HCT116 (cell line): ENCODE measurements around the gene RAP1A. TPM values are rescaled to one million over a fixed set of nuclear protein-coding genes. Genes with fewer than 3 reads are reported as not detected.

Experiments used
- ATAC-seq: fragments of 200-7000 bp; cut with Tn5 transposase; 2 replicates; pipeline ENCODE4 v1.9.1; 2020; ENCODE audit warnings: mild to moderate bottlenecking, moderate library complexity
- BruUV-seq: library from RNA; stranded (reverse); fragments of 400-500 nt; replicated peaks from 2 replicates; lab custom pipeline; 2021; lab: Mats Ljungman, UMichigan
- CTCF ChIA-PET: fragments of 300-600 bp; sonication (Branson Sonifier 250); formaldehyde crosslinking; loops from one replicate; lab custom pipeline; 2021; ENCODE audit warnings: antibody characterized with exemption; lab: Charles Lee
- POLR2A ChIA-PET: fragments of 300-600, 350-600 bp; sonication (Branson Sonifier 250); formaldehyde crosslinking; loops from one replicate; lab custom pipeline; 2021; ENCODE audit warnings: antibody characterized with exemption; lab: Charles Lee
- RAD21 ChIA-PET, 2 experiments: fragments of 300-600 bp; sonication (Branson Sonifier 250); formaldehyde crosslinking; loops; one replicate each; lab custom pipeline; 2023; ENCODE audit warnings: low total read pairs in 2 of 2; ENCODE audit not compliant: uncharacterized antibody in 2 of 2, unreplicated experiment in 2 of 2, low non-redundant PET in 1 of 2; lab: Charles Lee
- DNase-seq: peaks from one replicate; pipeline ENCODE4 v3.0.0-alpha.2; 2010; ENCODE audit warnings: low read depth, low spot score
- H2AFZ ChIP-seq: fragments of 200-600 bp; shearing (Covaris generic), sonication (generic); 2 replicates; pipeline ENCODE4 v1.6.1; 2017; ENCODE audit warnings: low read depth, mixed run types, mixed read lengths, antibody characterized with exemption, low read length; ENCODE audit not compliant: poor library complexity, severe bottlenecking
- H3K27ac ChIP-seq: 2 replicates; pipeline ENCODE4 v1.5.1; 2012; ENCODE audit warnings: low read depth, low read length
- H3K27me3 ChIP-seq: fragments of 200-600 bp; sonication (generic); 2 replicates; pipeline ENCODE4 v1.6.1; 2016; ENCODE audit warnings: mixed run types, low read length, mixed read lengths; ENCODE audit not compliant: insufficient read depth
- H3K36me3 ChIP-seq, 2 experiments: fragments of 200-500 bp in 1 of 2; fragments of 200-600 bp in 1 of 2; sonication (Bioruptor generic) in 1 of 2; sonication (generic) in 1 of 2; 2 replicates each; pipeline versions ENCODE4 v1.5.1 to v1.6.1; 2014 to 2016; ENCODE audit warnings: low read length in 2 of 2, inconsistent platforms in 1 of 2, mixed read lengths in 1 of 2, mixed run types in 1 of 2; ENCODE audit not compliant: insufficient read depth in 2 of 2, control insufficient read depth in 1 of 2
- H3K4me1 ChIP-seq, 2 experiments: fragments of 200-600 bp in 1 of 2; sonication (generic) in 1 of 2; 2 replicates each; pipeline versions ENCODE4 v1.5.1 to v1.6.1; 2012 to 2017; ENCODE audit warnings: low read length in 2 of 2, inconsistent platforms in 1 of 2, mild to moderate bottlenecking in 1 of 2, mixed read lengths in 1 of 2, mixed run types in 1 of 2, moderate library complexity in 1 of 2; ENCODE audit not compliant: insufficient read depth in 2 of 2, control insufficient read depth in 1 of 2
- H3K4me2 ChIP-seq: fragments of 200-600 bp; sonication (generic); 2 replicates; pipeline ENCODE4 v1.6.1; 2017; ENCODE audit warnings: mixed run types, low read length, mixed read lengths
- H3K4me3 ChIP-seq, 2 experiments: fragments of 200-600 bp in 1 of 2; sonication (generic) in 1 of 2; replicated peaks in 1 of 2; 2 replicates each; pipeline ENCODE4 v1.5.1; 2011 to 2016; ENCODE audit warnings: low read length in 2 of 2, control low read depth in 1 of 2, low read depth in 1 of 2, mild to moderate bottlenecking in 1 of 2, mixed read lengths in 1 of 2, mixed run types in 1 of 2
- H3K79me2 ChIP-seq: fragments of 200-600 bp; sonication (generic); 2 replicates; pipeline ENCODE4 v1.6.1; 2017; ENCODE audit warnings: mild to moderate bottlenecking, mixed run types, low read length, moderate library complexity, mixed read lengths; ENCODE audit not compliant: insufficient read depth
- H3K9ac ChIP-seq: fragments of 200-600 bp; sonication (generic); 2 replicates; pipeline ENCODE4 v1.6.1; 2016; ENCODE audit warnings: low read length, mixed read lengths
- H3K9me2 ChIP-seq: fragments of 200-600 bp; sonication (generic), shearing (Covaris generic); 2 replicates; pipeline ENCODE4 v1.6.1; 2017; ENCODE audit warnings: mixed run types, mild to moderate bottlenecking, moderate library complexity; ENCODE audit not compliant: insufficient read depth
- H3K9me3 ChIP-seq, 2 experiments: fragments of 200-500 bp in 1 of 2; fragments of 200-600 bp in 1 of 2; sonication (Bioruptor generic) in 1 of 2; sonication (generic) in 1 of 2; 2 replicates each; pipeline ENCODE4 v1.6.1; 2014 to 2017; ENCODE audit warnings: low read length in 2 of 2, mixed read lengths in 2 of 2, inconsistent platforms in 1 of 2, low read depth in 1 of 2, mild to moderate bottlenecking in 1 of 2, mixed run types in 1 of 2, moderate library complexity in 1 of 2; ENCODE audit not compliant: control insufficient read depth in 1 of 2, insufficient read depth in 1 of 2
- H4K20me1 ChIP-seq: fragments of 200-600 bp; sonication (generic), shearing (Covaris generic); 2 replicates; pipeline ENCODE4 v1.6.1; 2017; ENCODE audit warnings: mixed run types, mild to moderate bottlenecking, moderate library complexity; ENCODE audit not compliant: insufficient read depth
- CBX3 ChIP-seq: IDR thresholded peaks from 2 replicates; pipeline ENCODE4 v1.6.1; 2012; ENCODE audit warnings: low read depth
- CEBPB ChIP-seq: IDR thresholded peaks from 2 replicates; pipeline ENCODE4 v1.6.1; 2012; ENCODE audit warnings: low read depth
- EGR1 ChIP-seq: IDR thresholded peaks from 2 replicates; pipeline ENCODE4 v1.6.1; 2012; ENCODE audit warnings: low read depth
- ELF1 ChIP-seq: IDR thresholded peaks from 2 replicates; pipeline ENCODE4 v1.6.1; 2012; ENCODE audit warnings: low read depth, borderline replicate concordance
- EZH2 ChIP-seq: fragments of 200-600 bp; sonication (generic); IDR thresholded peaks from 2 replicates; pipeline ENCODE4 v1.6.1; 2017; ENCODE audit warnings: antibody characterized with exemption, mixed run types
- EZH2phosphoT487 ChIP-seq: fragments of 200-600 bp; IDR thresholded peaks from 2 replicates; pipeline ENCODE4 v1.6.1; 2018; ENCODE audit warnings: antibody characterized with exemption, borderline replicate concordance
- FOSL1 ChIP-seq: IDR thresholded peaks from 2 replicates; pipeline ENCODE4 v1.6.1; 2012; ENCODE audit warnings: low read depth
- JUND ChIP-seq: IDR thresholded peaks from 2 replicates; pipeline ENCODE4 v1.6.1; 2012
- POLR2AphosphoS5 ChIP-seq: IDR thresholded peaks from 2 replicates; pipeline ENCODE4 v1.6.1; 2011; ENCODE audit warnings: mild to moderate bottlenecking, low read depth, low read length, moderate library complexity
- RAD21 ChIP-seq: IDR thresholded peaks from 2 replicates; pipeline ENCODE4 v1.6.1; 2012; ENCODE audit warnings: low read depth, mild to moderate bottlenecking
- SIN3A ChIP-seq: IDR thresholded peaks from 2 replicates; pipeline ENCODE4 v1.6.1; 2012; ENCODE audit warnings: low read depth
- SRF ChIP-seq: IDR thresholded peaks from 2 replicates; pipeline ENCODE4 v1.6.1; 2012; ENCODE audit warnings: low read depth
- YY1 ChIP-seq: IDR thresholded peaks from 2 replicates; pipeline ENCODE4 v1.6.1; 2011; ENCODE audit warnings: low read length, low read depth, moderate library complexity, mild to moderate bottlenecking; ENCODE audit not compliant: insufficient replicate concordance; ENCODE audit errors: extremely low read depth
- ZFX ChIP-seq: fragments of 450-650 bp; IDR thresholded peaks from 2 replicates; pipeline ENCODE4 v1.6.1; 2017
- ZNF274 ChIP-seq: fragments of 200-500 bp; sonication (Bioruptor generic); IDR thresholded peaks from 2 replicates; pipeline ENCODE4 v1.6.1; 2014; ENCODE audit warnings: mild to moderate bottlenecking, low read depth, low read length, inconsistent platforms
- intact Hi-C: fragments of 100-400 bp; cut with micrococcal nuclease; formaldehyde crosslinking; loops from 2 replicates; pipeline ENCODE4 v1.10.0; 2022
- total RNA-seq: library from RNA; stranded (reverse); gene quantifications from one replicate; pipeline ENCODE4 v1.2.1, GENCODE V29; 2021; ENCODE audit not compliant: unreplicated experiment
- TF ChIP-seq, protein P1 (sequence below), 3 experiments: fragments of 200-600 bp in 1 of 3; sonication (generic) in 1 of 3; IDR thresholded peaks in 2 of 3; conservative IDR thresholded peaks in 1 of 3; 2 replicates each; pipeline ENCODE4 v1.5.1; 2012 to 2017; ENCODE audit warnings: low read depth in 2 of 3, low read length in 2 of 3, antibody characterized with exemption in 1 of 3, borderline replicate concordance in 1 of 3, control low read depth in 1 of 3, mild to moderate bottlenecking in 1 of 3, mixed read lengths in 1 of 3, mixed run types in 1 of 3, moderate library complexity in 1 of 3; ENCODE audit not compliant: insufficient read depth in 1 of 3
- TF ChIP-seq, protein P2 (sequence below): IDR thresholded peaks from 2 replicates; pipeline ENCODE4 v1.6.1; 2012; ENCODE audit warnings: low read depth
- TF ChIP-seq, protein P3 (sequence below): IDR thresholded peaks from 2 replicates; pipeline ENCODE4 v1.6.1; 2012
- TF ChIP-seq, protein P4 (sequence below): IDR thresholded peaks from 2 replicates; pipeline ENCODE4 v1.6.1; 2011; ENCODE audit warnings: mild to moderate bottlenecking, low read length, moderate library complexity; ENCODE audit not compliant: insufficient replicate concordance; ENCODE audit errors: extremely low read depth

The RAP1A gene
- total RNA-seq, 1 experiment from 2014 or later: 46.2 TPM

DNA sequence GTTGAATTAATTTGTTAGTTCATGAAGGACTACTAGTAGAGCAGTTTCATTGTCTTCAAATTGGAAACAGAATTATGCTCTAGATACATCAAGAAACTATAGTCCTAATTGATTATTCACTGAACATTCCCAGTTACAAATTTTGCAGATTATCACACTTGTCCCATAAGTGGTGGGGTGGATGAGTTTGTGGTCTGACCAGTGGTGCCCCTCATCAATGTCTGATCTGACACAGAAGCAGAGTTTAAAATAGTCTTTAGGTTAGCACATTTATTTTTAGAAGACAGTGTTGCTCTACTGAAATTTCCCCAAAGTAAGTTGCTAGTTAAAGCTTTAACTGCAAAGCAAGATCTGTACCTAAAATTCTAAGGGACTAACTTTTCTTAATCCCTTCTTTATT, 76.7 kb downstream of the RAP1A start (continued):
- no peak for TF ChIP-seq JUND
- TF ChIP-seq, protein P1, sequence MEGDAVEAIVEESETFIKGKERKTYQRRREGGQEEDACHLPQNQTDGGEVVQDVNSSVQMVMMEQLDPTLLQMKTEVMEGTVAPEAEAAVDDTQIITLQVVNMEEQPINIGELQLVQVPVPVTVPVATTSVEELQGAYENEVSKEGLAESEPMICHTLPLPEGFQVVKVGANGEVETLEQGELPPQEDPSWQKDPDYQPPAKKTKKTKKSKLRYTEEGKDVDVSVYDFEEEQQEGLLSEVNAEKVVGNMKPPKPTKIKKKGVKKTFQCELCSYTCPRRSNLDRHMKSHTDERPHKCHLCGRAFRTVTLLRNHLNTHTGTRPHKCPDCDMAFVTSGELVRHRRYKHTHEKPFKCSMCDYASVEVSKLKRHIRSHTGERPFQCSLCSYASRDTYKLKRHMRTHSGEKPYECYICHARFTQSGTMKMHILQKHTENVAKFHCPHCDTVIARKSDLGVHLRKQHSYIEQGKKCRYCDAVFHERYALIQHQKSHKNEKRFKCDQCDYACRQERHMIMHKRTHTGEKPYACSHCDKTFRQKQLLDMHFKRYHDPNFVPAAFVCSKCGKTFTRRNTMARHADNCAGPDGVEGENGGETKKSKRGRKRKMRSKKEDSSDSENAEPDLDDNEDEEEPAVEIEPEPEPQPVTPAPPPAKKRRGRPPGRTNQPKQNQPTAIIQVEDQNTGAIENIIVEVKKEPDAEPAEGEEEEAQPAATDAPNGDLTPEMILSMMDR (IDR thresholded peaks at IDR 0.05 in 2 of 3, conservative IDR thresholded peaks at IDR 0.05 in 1 of 3; ENCODE audit: borderline replicate concordance in 1 of 3, insufficient read depth in 1 of 3, low read depth in 2 of 3, low read length in 2 of 3): no peak
- no peak for TF ChIP-seq CBX3

DNA sequence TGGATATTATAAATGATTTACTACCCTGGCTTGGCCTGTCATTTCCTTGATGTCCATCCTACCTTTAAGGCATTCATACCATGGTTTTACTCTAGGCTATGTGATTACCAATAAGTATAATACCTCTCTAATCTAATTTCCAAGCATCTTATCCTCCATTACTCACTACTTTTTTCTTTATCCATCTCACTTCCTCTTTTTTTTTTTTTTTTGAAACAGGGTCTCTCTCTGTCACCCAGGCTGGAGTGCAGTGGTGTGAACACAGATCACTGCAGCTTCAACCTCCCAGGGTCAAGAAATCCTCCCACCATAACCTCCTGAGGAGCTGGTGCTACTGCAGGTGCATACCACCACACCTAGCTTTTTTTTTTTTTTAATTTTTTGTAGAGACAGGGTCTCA, 79.7 kb downstream of the RAP1A start:
- ATAC-seq (no peak), DNase-seq (no peak)
- no peak overlapping the region for H3K9ac ChIP-seq
- peaks cover 0 to 4% of the 10 kb centered on the region in 2 experiments; a peak in 2 of 4 replicates for H3K4me1 ChIP-seq
- H3K9me2 ChIP-seq: no peaks in the 10 kb centered on the region
- no peak overlapping the region for H3K27ac ChIP-seq
- H3K36me3 ChIP-seq: peaks cover 5 to 10% of the 10 kb centered on the region in 2 experiments; a peak in 2 of 4 replicates
- BruUV-seq: no TSS peak
- intact Hi-C loops: no loop called here
- no peaks in the 10 kb centered on the region for H4K20me1 ChIP-seq
- H3K27me3 ChIP-seq: no peaks in the 10 kb centered on the region
- no peaks in the 10 kb centered on the region for H3K9me3 ChIP-seq
- ChIA-PET CTCF (no interaction called here), RAD21 (no interaction called here), POLR2A (interaction anchor here (0.5 kb wide), 1 partner anchor 207 kb away, joined by 3 read pairs; no protein-coding TSS in a partner anchor)
- no peaks in the 10 kb centered on the region for H3K79me2 ChIP-seq
- no peak overlapping the region for H3K4me3 ChIP-seq
- no peak overlapping the region for H3K4me2 ChIP-seq
- TF ChIP-seq, protein P2, sequence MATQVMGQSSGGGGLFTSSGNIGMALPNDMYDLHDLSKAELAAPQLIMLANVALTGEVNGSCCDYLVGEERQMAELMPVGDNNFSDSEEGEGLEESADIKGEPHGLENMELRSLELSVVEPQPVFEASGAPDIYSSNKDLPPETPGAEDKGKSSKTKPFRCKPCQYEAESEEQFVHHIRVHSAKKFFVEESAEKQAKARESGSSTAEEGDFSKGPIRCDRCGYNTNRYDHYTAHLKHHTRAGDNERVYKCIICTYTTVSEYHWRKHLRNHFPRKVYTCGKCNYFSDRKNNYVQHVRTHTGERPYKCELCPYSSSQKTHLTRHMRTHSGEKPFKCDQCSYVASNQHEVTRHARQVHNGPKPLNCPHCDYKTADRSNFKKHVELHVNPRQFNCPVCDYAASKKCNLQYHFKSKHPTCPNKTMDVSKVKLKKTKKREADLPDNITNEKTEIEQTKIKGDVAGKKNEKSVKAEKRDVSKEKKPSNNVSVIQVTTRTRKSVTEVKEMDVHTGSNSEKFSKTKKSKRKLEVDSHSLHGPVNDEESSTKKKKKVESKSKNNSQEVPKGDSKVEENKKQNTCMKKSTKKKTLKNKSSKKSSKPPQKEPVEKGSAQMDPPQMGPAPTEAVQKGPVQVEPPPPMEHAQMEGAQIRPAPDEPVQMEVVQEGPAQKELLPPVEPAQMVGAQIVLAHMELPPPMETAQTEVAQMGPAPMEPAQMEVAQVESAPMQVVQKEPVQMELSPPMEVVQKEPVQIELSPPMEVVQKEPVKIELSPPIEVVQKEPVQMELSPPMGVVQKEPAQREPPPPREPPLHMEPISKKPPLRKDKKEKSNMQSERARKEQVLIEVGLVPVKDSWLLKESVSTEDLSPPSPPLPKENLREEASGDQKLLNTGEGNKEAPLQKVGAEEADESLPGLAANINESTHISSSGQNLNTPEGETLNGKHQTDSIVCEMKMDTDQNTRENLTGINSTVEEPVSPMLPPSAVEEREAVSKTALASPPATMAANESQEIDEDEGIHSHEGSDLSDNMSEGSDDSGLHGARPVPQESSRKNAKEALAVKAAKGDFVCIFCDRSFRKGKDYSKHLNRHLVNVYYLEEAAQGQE: no peak
- TF ChIP-seq JUND (no peak), CEBPB (no peak), YY1 (no peak), EGR1 (no peak), ELF1 (no peak), SIN3A (no peak), EZH2 (no peak), SRF (no peak), CBX3 (no peak), RAD21 (no peak), FOSL1 (no peak), EZH2phosphoT487 (no peak), POLR2AphosphoS5 (no peak), ZFX (no peak), ZNF274 (no peak)
- TF ChIP-seq, protein P3, sequence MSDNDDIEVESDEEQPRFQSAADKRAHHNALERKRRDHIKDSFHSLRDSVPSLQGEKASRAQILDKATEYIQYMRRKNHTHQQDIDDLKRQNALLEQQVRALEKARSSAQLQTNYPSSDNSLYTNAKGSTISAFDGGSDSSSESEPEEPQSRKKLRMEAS: no peak
- TF ChIP-seq, protein P4, sequence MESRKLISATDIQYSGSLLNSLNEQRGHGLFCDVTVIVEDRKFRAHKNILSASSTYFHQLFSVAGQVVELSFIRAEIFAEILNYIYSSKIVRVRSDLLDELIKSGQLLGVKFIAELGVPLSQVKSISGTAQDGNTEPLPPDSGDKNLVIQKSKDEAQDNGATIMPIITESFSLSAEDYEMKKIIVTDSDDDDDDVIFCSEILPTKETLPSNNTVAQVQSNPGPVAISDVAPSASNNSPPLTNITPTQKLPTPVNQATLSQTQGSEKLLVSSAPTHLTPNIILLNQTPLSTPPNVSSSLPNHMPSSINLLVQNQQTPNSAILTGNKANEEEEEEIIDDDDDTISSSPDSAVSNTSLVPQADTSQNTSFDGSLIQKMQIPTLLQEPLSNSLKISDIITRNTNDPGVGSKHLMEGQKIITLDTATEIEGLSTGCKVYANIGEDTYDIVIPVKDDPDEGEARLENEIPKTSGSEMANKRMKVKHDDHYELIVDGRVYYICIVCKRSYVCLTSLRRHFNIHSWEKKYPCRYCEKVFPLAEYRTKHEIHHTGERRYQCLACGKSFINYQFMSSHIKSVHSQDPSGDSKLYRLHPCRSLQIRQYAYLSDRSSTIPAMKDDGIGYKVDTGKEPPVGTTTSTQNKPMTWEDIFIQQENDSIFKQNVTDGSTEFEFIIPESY: no peak
- TF ChIP-seq, all 23 proteins: peak for 0
- no peak overlapping the region for H2AFZ ChIP-seq
